CD4-positive, alpha-beta T cell (primary cell): ENCODE measurements around the gene FN3KRP. TPM values are rescaled to one million over a fixed set of nuclear protein-coding genes. Genes with fewer than 3 reads are reported as not detected.

Experiments used
- ATAC-seq: fragments of 200-7000 bp; cut with Tn5 transposase; one replicate; pipeline ENCODE4 v1.10.0; 2022; ENCODE audit warnings: mild to moderate bottlenecking; ENCODE audit not compliant: poor library complexity
- CTCF ChIA-PET: fragments of 350-600 bp; sonication (Branson Sonifier 250); formaldehyde crosslinking; loops from one replicate; lab custom pipeline; 2021; ENCODE audit warnings: antibody characterized with exemption, inconsistent platforms; lab: Charles Lee
- POLR2A ChIA-PET: fragments of 350-600 bp; sonication (Branson Sonifier 250); formaldehyde crosslinking; loops from one replicate; lab custom pipeline; 2021; ENCODE audit warnings: antibody characterized with exemption, inconsistent platforms; lab: Charles Lee
- DNase-seq, 14 experiments: peaks; one replicate each; pipeline ENCODE4 v3.0.0-alpha.2; 2013 to 2020; ENCODE audit warnings: mixed read lengths in 2 of 14
- H3K27ac ChIP-seq, 2 donors: one replicate each; pipeline versions ENCODE4 v1.5.1 to v1.7.0; 2013; ENCODE audit warnings: low read length in 2 of 2, low read depth in 1 of 2, mild to moderate bottlenecking in 1 of 2
- H3K27me3 ChIP-seq, 2 experiments: 1 replicate in 1 of 2; 2 replicates in 1 of 2; pipeline versions ENCODE4 v1.6.1 to v1.7.0; 2013; ENCODE audit warnings: low read length in 2 of 2, control low read depth in 1 of 2, mild to moderate bottlenecking in 1 of 2, moderate library complexity in 1 of 2; ENCODE audit not compliant: insufficient read depth in 2 of 2, control insufficient read depth in 1 of 2
- H3K36me3 ChIP-seq: one replicate; pipeline ENCODE4 v1.6.1; 2013; ENCODE audit warnings: low read length, control low read depth; ENCODE audit not compliant: insufficient read depth
- H3K4me1 ChIP-seq: one replicate; pipeline ENCODE4 v1.6.1; 2013; ENCODE audit warnings: low read length, control low read depth; ENCODE audit not compliant: insufficient read depth
- H3K4me3 ChIP-seq: one replicate; pipeline ENCODE4 v1.5.1; 2013; ENCODE audit warnings: mild to moderate bottlenecking, low read length, moderate library complexity
- H3K9me3 ChIP-seq, 2 experiments: 1 replicate in 1 of 2; 2 replicates in 1 of 2; pipeline versions ENCODE4 v1.6.1 to v1.7.0; 2013; ENCODE audit warnings: low read length in 2 of 2, mild to moderate bottlenecking in 2 of 2, control low read depth in 1 of 2, moderate library complexity in 1 of 2; ENCODE audit not compliant: control insufficient read depth in 1 of 2, insufficient read depth in 1 of 2
- H3K27ac Mint-ChIP-seq: one replicate; pipeline ENCODE4 v1.8.0; 2020; ENCODE audit warnings: mixed read lengths
- H3K27me3 Mint-ChIP-seq: one replicate; pipeline ENCODE4 v1.8.0; 2021; ENCODE audit warnings: mixed read lengths
- H3K36me3 Mint-ChIP-seq: one replicate; pipeline ENCODE4 v1.8.0; 2021; ENCODE audit warnings: low read depth, mixed read lengths
- H3K4me1 Mint-ChIP-seq: one replicate; pipeline ENCODE4 v1.8.0; 2021; ENCODE audit warnings: low read depth, mixed read lengths
- H3K4me3 Mint-ChIP-seq: one replicate; pipeline ENCODE4 v1.8.0; 2020; ENCODE audit warnings: mild to moderate bottlenecking, mixed read lengths
- H3K9me3 Mint-ChIP-seq: one replicate; pipeline ENCODE4 v1.8.0; 2020; ENCODE audit warnings: mixed read lengths
- CTCF ChIP-seq: fragments of 200-600 bp; IDR thresholded peaks from one replicate; pipeline ENCODE4 v1.8.0; 2022; ENCODE audit warnings: antibody characterized with exemption, mild to moderate bottlenecking
- intact Hi-C, 2 experiments: fragments of 100-400 bp; cut with DNase I in 1 of 2; cut with micrococcal nuclease in 1 of 2; formaldehyde crosslinking; loops; one replicate each; pipeline versions ENCODE4 v1.15.1 to v1.9.0; 2023 to 2025; cut with DNase I, micrococcal nuclease
- total RNA-seq, 174 experiments: library from RNA in 2 of 174; stranded (reverse) in 2 of 174; gene quantifications; one replicate each; pipeline ENCODE4 v1.2.3 and lab custom pipeline; 2021 to 2026

Gene FN3KRP
- total RNA-seq, 2 experiments from 2014 or later = 30.6 to 31.2 TPM

- no peak overlapping the region for H3K4me3 ChIP-seq
- intact Hi-C loops = no loop called here
- H3K9me3 ChIP-seq = no peaks in the 10 kb centered on the region
- H3K27me3 Mint-ChIP-seq = no peaks in the 10 kb centered on the region
- no peak overlapping the region for H3K27ac Mint-ChIP-seq
- ChIA-PET CTCF (no interaction called here), POLR2A (no interaction called here)
- H3K4me3 Mint-ChIP-seq = no peak overlapping the region
- no peak for ATAC-seq
- H3K9me3 Mint-ChIP-seq = no peaks in the 10 kb centered on the region
- no peak for TF ChIP-seq CTCF
- no peaks in the 10 kb centered on the region for H3K4me1 Mint-ChIP-seq
- no peak for DNase-seq
- no peaks in the 10 kb centered on the region for H3K36me3 ChIP-seq
- no peaks in the 10 kb centered on the region for H3K36me3 Mint-ChIP-seq
- no peaks in the 10 kb centered on the region for H3K4me1 ChIP-seq
- H3K27ac ChIP-seq = no peak overlapping the region
- no peaks in the 10 kb centered on the region for H3K27me3 ChIP-seq
These were observed 11.6 kb upstream of the FN3KRP start for GRCh38 chr17:82704886-82705285.

GRCh38 chr17:82705756-82706155 lies 10.8 kb upstream of the FN3KRP start:
- H3K27ac Mint-ChIP-seq = no peak overlapping the region
- TF ChIP-seq CTCF = no peak
- no peaks in the 10 kb centered on the region for H3K4me1 Mint-ChIP-seq
- no peaks in the 10 kb centered on the region for H3K36me3 Mint-ChIP-seq
- no peak for ATAC-seq
- Histone ChIP-seq H3K27me3 (no peaks in the 10 kb centered on the region), H3K9me3 (no peaks in the 10 kb centered on the region), H3K36me3 (no peaks in the 10 kb centered on the region), H3K4me1 (no peaks in the 10 kb centered on the region), H3K4me3 (no peak overlapping the region), H3K27ac (no peak overlapping the region)
- H3K9me3 Mint-ChIP-seq = no peaks in the 10 kb centered on the region
- CTCF ChIA-PET = no interaction called here
- DNase-seq = no peak
- intact Hi-C loops = no loop called here
- H3K27me3 Mint-ChIP-seq = no peaks in the 10 kb centered on the region
- POLR2A ChIA-PET = no interaction called here
- no peak overlapping the region for H3K4me3 Mint-ChIP-seq

- TF ChIP-seq CTCF = no peak
- no peaks in the 10 kb centered on the region for H3K4me1 Mint-ChIP-seq
- no peaks in the 10 kb centered on the region for H3K27me3 ChIP-seq
- no peak for ATAC-seq
- H3K27ac Mint-ChIP-seq = no peak overlapping the region
- no peak overlapping the region for H3K27ac ChIP-seq
- H3K36me3 Mint-ChIP-seq = no peaks in the 10 kb centered on the region
- ChIA-PET CTCF (no interaction called here), POLR2A (no interaction called here)
- no peaks in the 10 kb centered on the region for H3K4me1 ChIP-seq
- no peak overlapping the region for H3K4me3 Mint-ChIP-seq
- intact Hi-C loops = no loop called here
- H3K36me3 ChIP-seq = no peaks in the 10 kb centered on the region
- DNase-seq = no peak
- no peaks in the 10 kb centered on the region for H3K27me3 Mint-ChIP-seq
- no peaks in the 10 kb centered on the region for H3K9me3 ChIP-seq
- H3K9me3 Mint-ChIP-seq = no peaks in the 10 kb centered on the region
- no peak overlapping the region for H3K4me3 ChIP-seq
These were observed 7.4 kb upstream of the FN3KRP start for GRCh38 chr17:82709024-82709675.
